Caco-2 (cell line): ENCODE measurements around the gene ZSCAN31. TPM values are rescaled to one million over a fixed set of nuclear protein-coding genes. Genes with fewer than 3 reads are reported as not detected.

Experiments
- BruUV-seq: library from RNA; stranded (reverse); fragments of 400-500 nt; replicated peaks from 2 replicates; lab custom pipeline; 2021; lab: Mats Ljungman, UMichigan
- CTCF ChIA-PET: fragments of 300-600 bp; sonication (Branson Sonifier 250); formaldehyde crosslinking; loops from one replicate; lab custom pipeline; 2022; ENCODE audit warnings: antibody characterized with exemption; lab: Charles Lee
- POLR2A ChIA-PET: fragments of 300-600 bp; sonication (Branson Sonifier 250); formaldehyde crosslinking; loops from one replicate; lab custom pipeline; 2022; ENCODE audit warnings: antibody characterized with exemption; lab: Charles Lee
- DNase-seq, 2 experiments: peaks; one replicate each; pipeline versions ENCODE4 v3.0.0 to v3.0.0-alpha.2; 2020 to 2022
- H3K27me3 ChIP-seq: replicated peaks from 2 replicates; pipeline ENCODE4 v1.6.0; 2011; ENCODE audit warnings: low read length; ENCODE audit not compliant: control insufficient read depth, insufficient read depth
- H3K36me3 ChIP-seq: 2 replicates; pipeline ENCODE4 v1.5.1; 2011; ENCODE audit warnings: low read length; ENCODE audit not compliant: control insufficient read depth, insufficient read depth
- H3K4me1 ChIP-seq: fragments of 250-450 bp; sonication (Bioruptor Pico); 2 replicates; pipeline ENCODE4 v1.5.1; 2020; ENCODE audit warnings: mild to moderate bottlenecking
- H3K4me3 ChIP-seq: 2 replicates; pipeline ENCODE4 v1.5.1; 2011; ENCODE audit warnings: low read depth, mild to moderate bottlenecking, control low read depth, low read length
- H3K9me3 ChIP-seq: fragments of 250-450 bp; sonication (Bioruptor Pico); 2 replicates; pipeline ENCODE4 v1.5.1; 2020; ENCODE audit warnings: mild to moderate bottlenecking, moderate library complexity
- H3K27ac Mint-ChIP-seq: one replicate; pipeline ENCODE4 v1.8.0; 2022; ENCODE audit warnings: mixed read lengths; ENCODE audit not compliant: unreplicated experiment
- H3K27me3 Mint-ChIP-seq: one replicate; pipeline ENCODE4 v1.8.0; 2022; ENCODE audit warnings: mixed read lengths; ENCODE audit not compliant: insufficient read depth, unreplicated experiment
- H3K36me3 Mint-ChIP-seq: one replicate; pipeline ENCODE4 v1.8.0; 2022; ENCODE audit warnings: mild to moderate bottlenecking, mixed read lengths; ENCODE audit not compliant: insufficient read depth, unreplicated experiment
- H3K4me1 Mint-ChIP-seq: one replicate; pipeline ENCODE4 v1.8.0; 2022; ENCODE audit warnings: low read depth, mixed read lengths; ENCODE audit not compliant: unreplicated experiment
- H3K4me3 Mint-ChIP-seq: one replicate; pipeline ENCODE4 v1.8.0; 2022; ENCODE audit warnings: mild to moderate bottlenecking, moderate library complexity, mixed read lengths; ENCODE audit not compliant: unreplicated experiment
- H3K9me3 Mint-ChIP-seq: one replicate; pipeline ENCODE4 v1.8.0; 2022; ENCODE audit warnings: mixed read lengths; ENCODE audit not compliant: unreplicated experiment
- CTCF ChIP-seq, 2 experiments: fragments of 200-600 bp in 1 of 2; IDR thresholded peaks; 1 replicate in 1 of 2; 2 replicates in 1 of 2; pipeline versions ENCODE4 v1.5.1 to v1.8.0; 2011 to 2022; ENCODE audit warnings: antibody characterized with exemption in 1 of 2, control low read depth in 1 of 2, inconsistent platforms in 1 of 2, low read depth in 1 of 2, low read length in 1 of 2, mild to moderate bottlenecking in 1 of 2, moderate library complexity in 1 of 2; ENCODE audit not compliant: insufficient read depth in 1 of 2, severe bottlenecking in 1 of 2, unreplicated experiment in 1 of 2
- intact Hi-C: fragments of 100-400 bp; cut with micrococcal nuclease; formaldehyde crosslinking; loops from one replicate; pipeline ENCODE4 v1.10.0; 2022; ENCODE audit not compliant: unreplicated experiment
- total RNA-seq: library from RNA; stranded (reverse); gene quantifications from 2 replicates; pipeline ENCODE4 v1.2.3, GENCODE V29; 2022

Gene ZSCAN31
- total RNA-seq, 1 experiment from 2014 or later = 1.7 TPM

- ChIA-PET POLR2A (no interaction called here), CTCF (interaction anchor here (0.7 to 0.9 kb wide), 2 partner anchors 34 to 295 kb away, joined by 4 read pairs; no protein-coding TSS in a partner anchor)
Observed at GRCh38 chr6:28349344-28349891, 13.5 kb upstream of the ZSCAN31 start.

GRCh38 chr6:28347119-28347518 is 11.2 kb upstream of the ZSCAN31 start:
- POLR2A ChIA-PET = no interaction called here
- H3K4me3 Mint-ChIP-seq = no peak overlapping the region
- no peak for TF ChIP-seq CTCF (IDR thresholded peaks at IDR 0.05; ENCODE audit: insufficient read depth in 1 of 2, low read depth in 1 of 2, low read length in 1 of 2, severe bottlenecking in 1 of 2, unreplicated experiment in 1 of 2)

More at GRCh38 chr6:28349344-28349891, 13.5 kb upstream of the ZSCAN31 start:
- H3K27ac Mint-ChIP-seq = peak overlapping the region; percentile 94
- Histone ChIP-seq H3K9me3 (no peaks in the 10 kb centered on the region), H3K4me1 (0 out of 2 replicates have a peak, but pooled peaks cover 7% of the 10 kb centered on the region), H3K4me3 (peak overlapping the region; percentile 48), H3K36me3 (no peaks in the 10 kb centered on the region), H3K27me3 (no peaks in the 10 kb centered on the region)
- no TSS peak for BruUV-seq
- no peaks in the 10 kb centered on the region for H3K9me3 Mint-ChIP-seq
- peaks cover 11% of the 10 kb centered on the region for H3K4me1 Mint-ChIP-seq
- peak overlapping the region; percentile 96 for H3K4me3 Mint-ChIP-seq
- no peak for DNase-seq
- H3K36me3 Mint-ChIP-seq = peaks cover 5% of the 10 kb centered on the region
- intact Hi-C loops = loop anchor here (1.0 to 2.0 kb wide), 2 partner anchors 15 to 68 kb away; partner anchors contain the start of gene PGBD1
- H3K27me3 Mint-ChIP-seq = peaks cover 3% of the 10 kb centered on the region
- no peak for TF ChIP-seq CTCF (IDR thresholded peaks at IDR 0.05; ENCODE audit: insufficient read depth in 1 of 2, low read depth in 1 of 2, low read length in 1 of 2, severe bottlenecking in 1 of 2, unreplicated experiment in 1 of 2)

GRCh38 chr6:28345201-28345600 is 9.3 kb upstream of the ZSCAN31 start:
- intact Hi-C loops = no loop called here
- no peak overlapping the region for H3K4me3 Mint-ChIP-seq
- H3K4me1 Mint-ChIP-seq = peaks cover 5% of the 10 kb centered on the region
- ChIA-PET POLR2A (no interaction called here), CTCF (no interaction called here)
- no peak for DNase-seq
- BruUV-seq = no TSS peak
- Histone ChIP-seq H3K4me1 (no peaks in the 10 kb centered on the region), H3K36me3 (no peaks in the 10 kb centered on the region), H3K4me3 (no peak overlapping the region), H3K27me3 (no peaks in the 10 kb centered on the region), H3K9me3 (no peaks in the 10 kb centered on the region)
- H3K9me3 Mint-ChIP-seq = peaks cover 6% of the 10 kb centered on the region
- no peak overlapping the region for H3K27ac Mint-ChIP-seq
- peaks cover 5% of the 10 kb centered on the region for H3K27me3 Mint-ChIP-seq
- peaks cover 5% of the 10 kb centered on the region for H3K36me3 Mint-ChIP-seq
- TF ChIP-seq CTCF (IDR thresholded peaks at IDR 0.05; ENCODE audit: insufficient read depth in 1 of 2, low read depth in 1 of 2, low read length in 1 of 2, severe bottlenecking in 1 of 2, unreplicated experiment in 1 of 2) = no peak

More at GRCh38 chr6:28347119-28347518, 11.2 kb upstream of the ZSCAN31 start:
- peaks cover 11% of the 10 kb centered on the region for H3K4me1 Mint-ChIP-seq
- H3K27me3 ChIP-seq = no peaks in the 10 kb centered on the region
- intact Hi-C loops = no loop called here
- no peak overlapping the region for H3K27ac Mint-ChIP-seq
- DNase-seq = no peak
- no TSS peak for BruUV-seq
- H3K4me1 ChIP-seq = 0 out of 2 replicates have a peak, but pooled peaks cover 7% of the 10 kb centered on the region
- H3K27me3 Mint-ChIP-seq = peaks cover 3% of the 10 kb centered on the region
- no peaks in the 10 kb centered on the region for H3K9me3 ChIP-seq
- CTCF ChIA-PET = interaction anchor here (0.5 kb wide), 1 partner anchor 29 kb away, joined by 3 read pairs; no protein-coding TSS in a partner anchor
- H3K36me3 Mint-ChIP-seq = peaks cover 5% of the 10 kb centered on the region
- no peaks in the 10 kb centered on the region for H3K9me3 Mint-ChIP-seq
- no peak overlapping the region for H3K4me3 ChIP-seq
- no peaks in the 10 kb centered on the region for H3K36me3 ChIP-seq
